ENCODE measurements around the gene TMEM204.

TMEM204 gene

GRCh38 chr16:1505912-1506311 lies 27.6 kb upstream of the TMEM204 start:
- H3K9me3 ChIP-seq (ENCODE audit: control insufficient read depth, insufficient read depth, low read length) = no peaks in the 10 kb centered on the region
- peaks cover 3% of the 10 kb centered on the region; the same call in 1 of the 2 replicates for H3K36me3 ChIP-seq (ENCODE audit: insufficient read depth, low read length)
- H3K9ac ChIP-seq (ENCODE audit: low read depth, low read length) = no peak overlapping the region
- no peaks in the 10 kb centered on the region for H3K4me1 ChIP-seq (ENCODE audit: insufficient read depth, low read length)

GRCh38 chr16:1506494-1507213 lies 26.8 kb upstream of the TMEM204 start:
- H3K36me3 ChIP-seq (ENCODE audit: insufficient read depth, low read length) = peaks cover 3% of the 10 kb centered on the region; the same call in 1 of the 2 replicates
- H3K4me1 ChIP-seq (ENCODE audit: insufficient read depth, low read length) = no peaks in the 10 kb centered on the region
- H3K9ac ChIP-seq (ENCODE audit: low read depth, low read length) = no peak overlapping the region
- H3K9me3 ChIP-seq (ENCODE audit: control insufficient read depth, insufficient read depth, low read length) = no peaks in the 10 kb centered on the region

- no peaks in the 10 kb centered on the region for H3K9me3 ChIP-seq (ENCODE audit: control insufficient read depth, insufficient read depth, low read length)
- no peak overlapping the region for H3K9ac ChIP-seq (ENCODE audit: low read depth, low read length)
- H3K36me3 ChIP-seq (ENCODE audit: insufficient read depth, low read length) = no peaks in the 10 kb centered on the region; the same call in 1 of the 2 replicates
- no peaks in the 10 kb centered on the region for H3K4me1 ChIP-seq (ENCODE audit: insufficient read depth, low read length)
Observed at GRCh38 chr16:1508494-1509187, 24.8 kb upstream of the TMEM204 start.

GRCh38 chr16:1509307-1510221 lies 23.9 kb upstream of the TMEM204 start:
- 0 out of 2 replicates have a peak, but pooled peaks cover 3% of the 10 kb centered on the region for H3K9me3 ChIP-seq (ENCODE audit: control insufficient read depth, insufficient read depth, low read length)
- H3K36me3 ChIP-seq (ENCODE audit: insufficient read depth, low read length) = no peaks in the 10 kb centered on the region
- H3K4me1 ChIP-seq (ENCODE audit: insufficient read depth, low read length) = no peaks in the 10 kb centered on the region
- H3K9ac ChIP-seq (ENCODE audit: low read depth, low read length) = no peak overlapping the region

GRCh38 chr16:1510272-1510671 lies 23.2 kb upstream of the TMEM204 start:
- Histone ChIP-seq H3K36me3 (ENCODE audit: insufficient read depth, low read length) (no peaks in the 10 kb centered on the region), H3K9ac (ENCODE audit: low read depth, low read length) (no peak overlapping the region), H3K4me1 (ENCODE audit: insufficient read depth, low read length) (no peaks in the 10 kb centered on the region), H3K9me3 (ENCODE audit: control insufficient read depth, insufficient read depth, low read length) (0 out of 2 replicates have a peak, but pooled peaks cover 3% of the 10 kb centered on the region)

GRCh38 chr16:1510941-1511351 lies 22.5 kb upstream of the TMEM204 start:
- Histone ChIP-seq H3K9ac (ENCODE audit: low read depth, low read length) (no peak overlapping the region), H3K9me3 (ENCODE audit: control insufficient read depth, insufficient read depth, low read length) (0 out of 2 replicates have a peak, but pooled peaks cover 3% of the 10 kb centered on the region), H3K4me1 (ENCODE audit: insufficient read depth, low read length) (no peaks in the 10 kb centered on the region), H3K36me3 (ENCODE audit: insufficient read depth, low read length) (no peaks in the 10 kb centered on the region)

GRCh38 chr16:1511662-1512569 lies 21.6 kb upstream of the TMEM204 start:
- no peaks in the 10 kb centered on the region for H3K4me1 ChIP-seq (ENCODE audit: insufficient read depth, low read length)
- no peak overlapping the region for H3K9ac ChIP-seq (ENCODE audit: low read depth, low read length)
- 0 out of 2 replicates have a peak, but pooled peaks cover 3% of the 10 kb centered on the region for H3K9me3 ChIP-seq (ENCODE audit: control insufficient read depth, insufficient read depth, low read length)
- H3K36me3 ChIP-seq (ENCODE audit: insufficient read depth, low read length) = no peaks in the 10 kb centered on the region

- Histone ChIP-seq H3K9ac (ENCODE audit: low read depth, low read length) (no peak overlapping the region), H3K4me1 (ENCODE audit: insufficient read depth, low read length) (no peaks in the 10 kb centered on the region), H3K36me3 (ENCODE audit: insufficient read depth, low read length) (no peaks in the 10 kb centered on the region)
Observed at GRCh38 chr16:1512774-1513173, 20.7 kb upstream of the TMEM204 start.

GRCh38 chr16:1514507-1514906 lies 19.0 kb upstream of the TMEM204 start:
- H3K9me3 ChIP-seq (ENCODE audit: control insufficient read depth, insufficient read depth, low read length) = 0 out of 2 replicates have a peak, but pooled peaks cover 3% of the 10 kb centered on the region
- H3K4me1 ChIP-seq (ENCODE audit: insufficient read depth, low read length) = no peaks in the 10 kb centered on the region
- H3K36me3 ChIP-seq (ENCODE audit: insufficient read depth, low read length) = no peaks in the 10 kb centered on the region
- H3K9ac ChIP-seq (ENCODE audit: low read depth, low read length) = no peak overlapping the region

More at GRCh38 chr16:1512774-1513173, 20.7 kb upstream of the TMEM204 start:
- H3K9me3 ChIP-seq (ENCODE audit: control insufficient read depth, insufficient read depth, low read length) = 0 out of 2 replicates have a peak, but pooled peaks cover 3% of the 10 kb centered on the region

- no peaks in the 10 kb centered on the region for H3K36me3 ChIP-seq (ENCODE audit: insufficient read depth, low read length)
- H3K9ac ChIP-seq (ENCODE audit: low read depth, low read length) = no peak overlapping the region
- 0 out of 2 replicates have a peak, but pooled peaks cover 3% of the 10 kb centered on the region for H3K9me3 ChIP-seq (ENCODE audit: control insufficient read depth, insufficient read depth, low read length)
- no peaks in the 10 kb centered on the region for H3K4me1 ChIP-seq (ENCODE audit: insufficient read depth, low read length)
Observed at GRCh38 chr16:1518626-1519135, 14.8 kb upstream of the TMEM204 start.

- no peaks in the 10 kb centered on the region for H3K9me3 ChIP-seq (ENCODE audit: control insufficient read depth, insufficient read depth, low read length)
- H3K4me1 ChIP-seq (ENCODE audit: insufficient read depth, low read length) = no peaks in the 10 kb centered on the region
- no peaks in the 10 kb centered on the region for H3K36me3 ChIP-seq (ENCODE audit: insufficient read depth, low read length)
- H3K9ac ChIP-seq (ENCODE audit: low read depth, low read length) = no peak overlapping the region
Observed at GRCh38 chr16:1519831-1520230, 13.6 kb upstream of the TMEM204 start.

- H3K9ac ChIP-seq (ENCODE audit: low read depth, low read length) = no peak overlapping the region
Observed at GRCh38 chr16:1520461-1520860, 13.0 kb upstream of the TMEM204 start.

GRCh38 chr16:1523581-1524245 lies 9.8 kb upstream of the TMEM204 start:
- Histone ChIP-seq H3K9ac (ENCODE audit: low read depth, low read length) (no peak overlapping the region), H3K9me3 (ENCODE audit: control insufficient read depth, insufficient read depth, low read length) (no peaks in the 10 kb centered on the region)

More at GRCh38 chr16:1520461-1520860, 13.0 kb upstream of the TMEM204 start:
- H3K9me3 ChIP-seq (ENCODE audit: control insufficient read depth, insufficient read depth, low read length) = no peaks in the 10 kb centered on the region
- no peaks in the 10 kb centered on the region for H3K4me1 ChIP-seq (ENCODE audit: insufficient read depth, low read length)
- no peaks in the 10 kb centered on the region for H3K36me3 ChIP-seq (ENCODE audit: insufficient read depth, low read length)

More at GRCh38 chr16:1523581-1524245, 9.8 kb upstream of the TMEM204 start:
- H3K36me3 ChIP-seq (ENCODE audit: insufficient read depth, low read length) = no peaks in the 10 kb centered on the region
- H3K4me1 ChIP-seq (ENCODE audit: insufficient read depth, low read length) = no peaks in the 10 kb centered on the region
